Stimulated activated CD8-positive, alpha-beta memory T cell treated with anti-CD3 and anti-CD28 coated beads, Interleukin-15, amount 100 ng/mL, for 24 hours (primary cell): ENCODE results near the gene IDH2.

Experiments used
- DNase-seq: peaks from one replicate; pipeline ENCODE4 v3.0.0-alpha.2; 2020; ENCODE audit warnings: low read depth

Gene IDH2

DNA sequence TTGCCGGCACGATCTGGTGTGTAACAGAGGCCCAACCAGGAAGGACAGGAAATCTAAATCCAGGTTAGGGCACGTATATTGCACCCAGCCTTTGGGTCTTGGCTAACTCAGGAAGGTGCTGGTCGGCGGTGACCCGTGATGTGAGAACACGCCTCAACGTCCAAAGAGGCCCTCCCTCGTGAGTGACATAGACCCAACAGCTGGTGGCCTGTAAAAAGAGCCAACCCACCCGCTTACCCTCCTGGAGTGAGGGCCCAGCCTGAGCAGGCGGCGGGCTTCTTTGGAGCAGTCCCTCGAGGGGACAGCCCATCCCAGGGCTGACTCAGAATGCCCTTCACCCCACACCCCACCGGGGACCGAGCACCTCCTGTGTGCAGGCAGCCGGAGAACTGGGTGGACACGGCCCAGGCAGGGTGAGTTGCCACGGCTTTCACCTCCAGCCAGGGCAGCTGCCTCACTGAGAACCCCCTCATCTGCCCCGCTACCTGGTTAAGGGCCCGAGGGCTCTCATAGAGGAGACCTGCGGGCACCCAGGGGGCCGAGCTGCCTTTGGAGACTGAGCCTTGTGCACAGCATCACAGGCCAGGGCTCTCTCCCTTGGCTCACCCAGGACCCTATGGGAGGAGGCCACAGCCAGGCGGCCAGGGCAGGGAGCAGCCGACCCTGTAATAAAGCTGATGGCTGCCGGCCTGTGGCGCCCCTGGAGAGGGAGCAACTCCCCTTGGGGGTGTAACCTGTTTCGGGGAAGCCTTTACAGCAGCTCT, 59.3 kb downstream of the IDH2 start:
- DNase-seq = no peak

GRCh38 chr15:90042356-90042755, 59.9 kb downstream of the IDH2 start:
- no peak for DNase-seq

GRCh38 chr15:90040618-90041017, 61.6 kb downstream of the IDH2 start:
- DNase-seq = no peak

- DNase-seq = no peak
These were observed 62.3 kb downstream of the IDH2 start for GRCh38 chr15:90039996-90040395.

- no peak for DNase-seq
These were observed 63.6 kb downstream of the IDH2 start for GRCh38 chr15:90038632-90039095.

GRCh38 chr15:90037961-90038631, 64.2 kb downstream of the IDH2 start:
- DNase-seq = no peak

GRCh38 chr15:90037511-90037860, 64.8 kb downstream of the IDH2 start:
- no peak for DNase-seq

- DNase-seq = no peak
These were observed 65.3 kb downstream of the IDH2 start for GRCh38 chr15:90036806-90037510.

- DNase-seq = no peak
These were observed 65.9 kb downstream of the IDH2 start for GRCh38 chr15:90036343-90036742.

GRCh38 chr15:90035840-90036230, 66.4 kb downstream of the IDH2 start:
- DNase-seq = no peak

DNA sequence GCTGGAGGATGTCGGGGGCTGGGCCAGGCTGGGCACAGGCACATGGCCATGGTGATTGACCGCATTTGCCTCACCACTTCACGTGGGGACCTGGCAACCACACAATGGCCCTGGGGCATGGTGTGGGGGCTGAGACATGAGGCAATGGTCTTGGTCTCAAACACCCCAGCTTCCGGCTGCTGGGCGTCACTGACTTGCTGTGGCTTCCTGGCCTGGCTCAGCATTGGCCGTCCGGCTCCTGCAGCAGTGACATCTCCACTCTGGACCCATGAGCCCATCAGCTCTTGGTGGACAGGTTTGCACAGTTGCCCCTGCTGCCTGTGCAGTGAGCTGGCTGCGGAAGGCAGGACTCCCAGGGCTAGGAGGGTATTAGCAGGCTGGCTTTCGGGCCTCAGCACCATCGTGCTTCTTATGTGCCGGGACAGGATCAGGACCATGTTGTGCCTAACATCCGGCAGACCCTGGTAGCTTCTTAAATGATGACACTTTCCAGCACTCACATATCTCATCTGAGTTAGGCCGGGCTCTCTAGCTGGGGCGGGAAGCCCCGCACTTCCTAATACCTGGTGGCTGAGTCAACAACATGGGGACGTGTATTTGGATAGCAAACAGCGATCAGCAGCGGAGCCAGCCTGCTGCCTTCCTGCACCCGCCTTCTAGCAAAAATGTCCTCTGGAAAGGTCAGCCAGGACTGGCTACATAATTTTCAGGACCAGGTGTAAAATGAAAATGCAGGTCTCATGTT, 67.0 kb downstream of the IDH2 start:
- DNase-seq = no peak

DNA sequence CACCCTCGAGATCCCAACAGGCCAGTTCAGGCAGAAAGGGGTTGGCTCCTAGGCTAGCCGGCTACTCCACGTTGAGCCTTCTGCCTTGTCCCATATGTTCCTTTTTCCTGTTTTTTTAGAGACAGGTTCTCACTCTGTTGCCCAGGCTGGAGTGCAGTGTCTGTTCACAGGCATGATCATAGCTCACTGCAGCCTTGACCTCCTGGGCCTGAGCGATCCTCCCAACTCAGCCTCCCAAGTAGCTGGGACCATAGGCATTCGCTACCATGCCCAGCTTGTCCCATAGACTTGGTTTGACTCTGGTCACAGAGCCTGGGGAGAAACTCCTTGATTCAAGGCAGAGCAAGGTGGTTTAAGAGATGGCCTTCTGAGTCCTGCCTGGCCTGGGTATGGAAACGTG, 68.8 kb downstream of the IDH2 start:
- no peak for DNase-seq
